ENCODE results near the gene GSG1L. TPM values are rescaled to one million over a fixed set of nuclear protein-coding genes. Genes with fewer than 3 reads are reported as not detected.

Gene GSG1L
- total RNA-seq, 2 donors from 2014 or later = not detected

- Mint-ChIP-seq H3K27me3 (ENCODE audit: low read depth) (no peaks in the 10 kb centered on the region), H3K4me3 (no peak overlapping the region), H3K27ac (no peak overlapping the region), H3K4me1 (ENCODE audit: low read depth) (no peaks in the 10 kb centered on the region), H3K9me3 (no peaks in the 10 kb centered on the region), H3K36me3 (ENCODE audit: insufficient read depth in 2 of 2) (peaks cover 0 to 1% of the 10 kb centered on the region in 2 donors)
- no peak for DNase-seq
- ATAC-seq (replicated peaks in 1 of 2) = no peak
Measured at GRCh38 chr16:27766236-27766925, 297.1 kb downstream of the GSG1L start.

DNA sequence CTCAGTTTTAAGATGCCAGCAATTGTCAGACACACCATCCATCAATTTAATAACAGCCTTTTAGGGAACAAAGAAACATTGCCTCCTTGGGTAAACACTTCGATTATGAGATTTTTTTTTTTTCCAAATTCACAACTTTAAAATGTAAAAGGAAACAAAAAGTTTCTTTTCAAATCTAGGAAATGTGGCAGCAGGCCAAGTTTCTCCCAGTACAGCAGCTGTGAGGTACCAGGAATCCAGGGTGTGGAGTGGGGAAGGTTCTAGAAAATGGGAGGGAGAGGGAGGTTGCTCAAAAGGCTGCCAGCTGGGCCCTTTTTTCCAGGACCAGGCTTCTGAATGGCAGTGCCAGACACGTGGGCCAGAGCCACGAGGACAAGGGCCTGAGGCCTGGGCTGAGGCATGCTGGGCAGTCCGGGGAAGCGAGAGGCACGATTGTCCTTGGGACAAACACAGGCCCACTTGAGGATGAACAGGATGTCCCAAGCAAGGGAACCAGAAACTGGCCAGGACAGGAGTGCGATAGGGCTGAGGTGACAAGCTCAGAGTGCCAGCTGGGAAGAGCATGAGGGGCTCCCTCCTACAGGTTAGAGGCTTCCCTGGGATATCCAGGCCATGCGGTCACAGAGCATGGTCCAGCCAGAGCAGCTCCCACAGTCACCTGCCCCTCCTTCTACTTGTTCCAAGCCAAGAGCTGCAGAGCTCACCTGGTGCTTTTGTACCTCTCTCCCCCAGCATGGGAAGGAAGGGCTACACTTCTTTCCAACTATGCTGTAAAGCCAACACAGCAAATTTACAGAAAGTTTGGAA lies 298.4 kb downstream of the GSG1L start:
- Mint-ChIP-seq H3K36me3 (ENCODE audit: insufficient read depth in 2 of 2) (peaks cover 0 to 1% of the 10 kb centered on the region in 2 donors), H3K9me3 (no peaks in the 10 kb centered on the region), H3K27ac (no peak overlapping the region), H3K27me3 (ENCODE audit: low read depth) (no peaks in the 10 kb centered on the region), H3K4me3 (no peak overlapping the region), H3K4me1 (ENCODE audit: low read depth) (no peaks in the 10 kb centered on the region)
- ATAC-seq (replicated peaks in 1 of 2) (no peak), DNase-seq (no peak)

GRCh38 chr16:27764427-27764826 lies 299.1 kb downstream of the GSG1L start:
- H3K4me3 Mint-ChIP-seq = no peak overlapping the region
- H3K27ac Mint-ChIP-seq = no peak overlapping the region
- ATAC-seq (replicated peaks in 1 of 2) (no peak), DNase-seq (no peak)
- no peaks in the 10 kb centered on the region for H3K4me1 Mint-ChIP-seq (ENCODE audit: low read depth)
- H3K9me3 Mint-ChIP-seq = no peaks in the 10 kb centered on the region
- peaks cover 0 to 1% of the 10 kb centered on the region in 2 donors for H3K36me3 Mint-ChIP-seq (ENCODE audit: insufficient read depth in 2 of 2)
- H3K27me3 Mint-ChIP-seq (ENCODE audit: low read depth) = no peaks in the 10 kb centered on the region

GRCh38 chr16:27762441-27762840 lies 301.1 kb downstream of the GSG1L start:
- no peak overlapping the region for H3K27ac Mint-ChIP-seq
- ATAC-seq (replicated peaks in 1 of 2) = no peak
- peaks cover 0 to 1% of the 10 kb centered on the region in 2 donors for H3K36me3 Mint-ChIP-seq (ENCODE audit: insufficient read depth in 2 of 2)
- no peak overlapping the region for H3K4me3 Mint-ChIP-seq
- no peaks in the 10 kb centered on the region for H3K9me3 Mint-ChIP-seq
- DNase-seq = no peak
- no peaks in the 10 kb centered on the region for H3K4me1 Mint-ChIP-seq (ENCODE audit: low read depth)
- no peaks in the 10 kb centered on the region for H3K27me3 Mint-ChIP-seq (ENCODE audit: low read depth)

- H3K9me3 Mint-ChIP-seq = no peaks in the 10 kb centered on the region
- ATAC-seq (replicated peaks in 1 of 2) (no peak), DNase-seq (no peak)
- no peak overlapping the region for H3K27ac Mint-ChIP-seq
- peaks cover 0 to 1% of the 10 kb centered on the region in 2 donors for H3K36me3 Mint-ChIP-seq (ENCODE audit: insufficient read depth in 2 of 2)
- H3K4me3 Mint-ChIP-seq = no peak overlapping the region
- no peaks in the 10 kb centered on the region for H3K27me3 Mint-ChIP-seq (ENCODE audit: low read depth)
- H3K4me1 Mint-ChIP-seq (ENCODE audit: low read depth) = no peaks in the 10 kb centered on the region
Measured at GRCh38 chr16:27761816-27762215, 301.7 kb downstream of the GSG1L start.

GRCh38 chr16:27760789-27761176 lies 302.7 kb downstream of the GSG1L start:
- ATAC-seq (replicated peaks in 1 of 2) = no peak
- Mint-ChIP-seq H3K4me3 (no peak overlapping the region), H3K27ac (no peak overlapping the region)

DNA sequence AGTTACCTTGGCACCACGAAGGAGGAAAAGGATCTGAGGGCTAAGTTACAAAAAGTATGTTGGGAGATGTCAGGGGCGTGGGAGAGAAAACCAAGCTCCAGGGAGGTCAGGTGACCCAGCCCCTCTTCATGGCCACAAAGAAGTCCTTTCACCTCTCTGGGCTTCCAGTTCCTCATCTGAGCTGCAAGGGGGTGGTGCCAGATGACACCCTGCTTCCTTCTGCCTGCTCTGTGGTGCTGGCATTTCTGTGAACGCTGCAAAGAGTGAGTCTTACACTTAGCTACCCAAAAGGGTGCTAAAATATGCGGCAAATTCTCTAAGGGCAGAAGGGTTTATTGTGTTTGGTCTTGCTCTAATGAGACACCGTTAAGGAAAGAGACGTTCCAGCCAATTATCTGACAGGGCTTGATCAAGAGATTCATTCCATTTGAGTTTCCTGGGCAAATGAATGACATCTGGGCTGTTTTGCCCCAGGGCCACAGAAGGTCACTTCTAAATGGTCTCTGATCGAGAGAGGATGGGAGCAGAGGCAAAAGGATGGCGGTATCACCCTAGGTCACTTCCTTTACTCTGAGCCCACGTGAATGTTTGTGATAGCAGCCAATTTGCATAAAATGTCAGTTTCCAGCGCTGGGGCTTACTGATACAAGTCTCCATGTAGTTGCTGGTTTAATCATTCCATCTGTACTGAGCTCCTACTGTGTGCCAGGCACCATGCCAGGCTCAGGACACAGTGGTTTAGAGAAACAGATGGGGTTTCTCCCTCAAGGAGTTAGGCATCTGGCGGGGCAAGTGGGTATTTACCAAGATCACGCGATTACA lies 303.3 kb downstream of the GSG1L start:
- Mint-ChIP-seq H3K27me3 (ENCODE audit: low read depth) (no peaks in the 10 kb centered on the region), H3K9me3 (no peaks in the 10 kb centered on the region), H3K27ac (no peak overlapping the region), H3K4me3 (no peak overlapping the region), H3K36me3 (ENCODE audit: insufficient read depth in 2 of 2) (peaks cover 0 to 1% of the 10 kb centered on the region in 2 donors), H3K4me1 (ENCODE audit: low read depth) (no peaks in the 10 kb centered on the region)
- DNase-seq = no peak
- ATAC-seq (replicated peaks in 1 of 2) = no peak

More at GRCh38 chr16:27760789-27761176, 302.7 kb downstream of the GSG1L start:
- Mint-ChIP-seq H3K4me1 (ENCODE audit: low read depth) (no peaks in the 10 kb centered on the region), H3K36me3 (ENCODE audit: insufficient read depth in 2 of 2) (peaks cover 0 to 1% of the 10 kb centered on the region in 2 donors), H3K27me3 (ENCODE audit: low read depth) (no peaks in the 10 kb centered on the region), H3K9me3 (no peaks in the 10 kb centered on the region)
- DNase-seq = no peak

DNA sequence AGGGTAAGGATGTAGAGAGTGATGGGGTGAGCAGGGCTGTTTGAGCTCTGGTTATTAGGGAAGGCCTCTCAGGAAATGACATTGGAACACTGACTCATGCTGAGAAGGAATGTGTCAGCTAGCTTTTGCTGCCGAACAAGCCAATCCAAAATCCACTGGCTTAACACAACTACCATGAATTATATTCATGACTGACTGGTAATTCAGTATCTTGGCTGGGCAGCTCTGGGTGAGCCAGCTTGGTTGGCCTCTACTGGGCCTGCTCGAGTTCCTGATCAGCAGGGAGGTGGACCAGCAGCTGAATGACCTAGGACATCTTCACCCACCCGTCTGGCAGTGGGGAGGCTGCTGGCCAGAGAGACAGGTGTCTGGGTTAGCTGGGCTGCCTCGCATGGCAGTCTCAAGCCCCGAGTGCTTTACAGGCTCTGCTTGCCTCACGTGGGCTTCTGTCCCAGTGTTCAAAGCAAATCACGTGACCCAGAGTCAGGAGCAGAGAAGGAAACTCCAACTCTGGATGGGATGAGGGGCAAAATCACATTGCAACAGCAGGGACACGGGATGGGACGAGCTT lies 304.1 kb downstream of the GSG1L start:
- Mint-ChIP-seq H3K9me3 (no peaks in the 10 kb centered on the region), H3K36me3 (ENCODE audit: insufficient read depth in 2 of 2) (peaks cover 0 to 1% of the 10 kb centered on the region in 2 donors), H3K4me1 (ENCODE audit: low read depth) (no peaks in the 10 kb centered on the region), H3K4me3 (no peak overlapping the region), H3K27me3 (ENCODE audit: low read depth) (no peaks in the 10 kb centered on the region), H3K27ac (no peak overlapping the region)
- no peak for ATAC-seq (replicated peaks in 1 of 2)
- no peak for DNase-seq

DNA sequence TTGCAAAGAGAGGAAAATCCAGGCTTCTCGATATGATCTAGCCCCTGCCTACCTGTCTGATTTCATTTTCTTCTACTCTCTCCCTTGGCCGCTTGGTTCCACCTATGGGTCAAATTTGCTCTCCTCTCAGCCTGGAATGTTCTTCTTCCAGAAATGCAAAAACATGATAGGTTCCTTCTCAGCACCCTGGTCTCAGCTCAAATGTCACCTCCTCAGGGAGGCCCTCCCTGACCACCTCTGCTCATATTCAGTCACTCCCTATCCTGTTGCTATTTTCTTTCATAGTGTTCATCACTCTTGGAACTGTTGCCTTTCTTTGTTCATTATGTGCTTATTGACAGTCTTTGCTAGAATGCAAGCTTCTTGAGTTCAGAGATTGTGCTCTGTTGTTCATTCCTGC lies 305.0 kb downstream of the GSG1L start:
- Mint-ChIP-seq H3K27me3 (ENCODE audit: low read depth) (no peaks in the 10 kb centered on the region), H3K9me3 (no peaks in the 10 kb centered on the region), H3K36me3 (ENCODE audit: insufficient read depth in 2 of 2) (no peaks in the 10 kb centered on the region), H3K4me1 (ENCODE audit: low read depth) (no peaks in the 10 kb centered on the region), H3K4me3 (no peak overlapping the region), H3K27ac (no peak overlapping the region)
- DNase-seq (no peak), ATAC-seq (replicated peaks in 1 of 2) (no peak)

DNA sequence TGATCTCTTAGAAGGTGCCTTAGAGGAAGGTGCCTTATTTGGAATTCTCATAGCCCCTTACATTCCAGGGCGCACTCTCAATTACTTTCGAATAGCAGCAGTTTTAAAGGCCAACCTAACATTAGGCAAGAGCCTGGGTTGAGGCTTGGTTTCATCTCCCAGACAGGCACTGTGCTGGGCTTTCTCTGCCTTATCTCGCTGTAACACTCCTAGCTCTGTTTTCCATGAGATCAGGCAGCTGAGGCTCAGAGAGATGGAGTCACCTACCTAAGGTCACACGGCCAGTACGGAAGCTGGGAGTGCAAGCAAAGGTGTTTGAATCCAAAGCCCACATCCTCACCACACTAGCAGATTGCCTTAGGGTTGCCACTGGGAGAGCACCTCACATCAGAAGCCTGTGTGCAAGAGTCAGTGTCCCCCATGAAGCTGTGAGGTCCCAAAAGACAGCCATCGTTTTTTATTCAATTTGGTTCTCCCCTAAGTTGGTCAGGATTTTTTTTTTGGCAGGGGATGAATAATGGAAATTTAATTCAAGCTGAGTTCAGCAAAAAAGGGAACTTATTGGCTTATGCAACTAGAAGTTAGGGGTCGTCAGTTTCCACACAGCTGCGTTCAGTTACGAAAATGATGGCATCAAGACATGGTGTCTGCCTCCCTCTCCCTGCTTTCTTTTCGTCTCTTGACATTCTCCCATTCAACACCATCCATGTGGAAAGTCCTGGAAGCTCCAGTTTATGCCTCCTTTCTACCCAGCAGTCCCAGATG lies 307.1 kb downstream of the GSG1L start:
- Mint-ChIP-seq H3K4me1 (ENCODE audit: low read depth) (no peaks in the 10 kb centered on the region), H3K36me3 (ENCODE audit: insufficient read depth in 2 of 2) (no peaks in the 10 kb centered on the region), H3K27me3 (ENCODE audit: low read depth) (no peaks in the 10 kb centered on the region), H3K4me3 (no peak overlapping the region), H3K27ac (no peak overlapping the region), H3K9me3 (no peaks in the 10 kb centered on the region)
- no peak for ATAC-seq (replicated peaks in 1 of 2)
- DNase-seq = no peak

GRCh38 chr16:27754788-27755690 lies 308.5 kb downstream of the GSG1L start:
- ATAC-seq (replicated peaks in 1 of 2) (no peak), DNase-seq (no peak)
- no peaks in the 10 kb centered on the region for H3K27me3 Mint-ChIP-seq (ENCODE audit: low read depth)
- no peaks in the 10 kb centered on the region for H3K36me3 Mint-ChIP-seq (ENCODE audit: insufficient read depth in 2 of 2)
- H3K9me3 Mint-ChIP-seq = no peaks in the 10 kb centered on the region
- no peaks in the 10 kb centered on the region for H3K4me1 Mint-ChIP-seq (ENCODE audit: low read depth)
- H3K4me3 Mint-ChIP-seq = no peak overlapping the region
- no peak overlapping the region for H3K27ac Mint-ChIP-seq
